NCI-H1105 (cell line): ENCODE measurements around the gene CAMK1D.
"Not testable (repeated sequence)": the region's sequence is repeated elsewhere in the genome, so short reads cannot be mapped to it uniquely, and the experiment has no call there.

ENCODE experiments used
- DNase-seq: peaks from one replicate; lab custom pipeline; 2025; lab: John Stamatoyannopoulos, UW

Gene CAMK1D

DNA sequence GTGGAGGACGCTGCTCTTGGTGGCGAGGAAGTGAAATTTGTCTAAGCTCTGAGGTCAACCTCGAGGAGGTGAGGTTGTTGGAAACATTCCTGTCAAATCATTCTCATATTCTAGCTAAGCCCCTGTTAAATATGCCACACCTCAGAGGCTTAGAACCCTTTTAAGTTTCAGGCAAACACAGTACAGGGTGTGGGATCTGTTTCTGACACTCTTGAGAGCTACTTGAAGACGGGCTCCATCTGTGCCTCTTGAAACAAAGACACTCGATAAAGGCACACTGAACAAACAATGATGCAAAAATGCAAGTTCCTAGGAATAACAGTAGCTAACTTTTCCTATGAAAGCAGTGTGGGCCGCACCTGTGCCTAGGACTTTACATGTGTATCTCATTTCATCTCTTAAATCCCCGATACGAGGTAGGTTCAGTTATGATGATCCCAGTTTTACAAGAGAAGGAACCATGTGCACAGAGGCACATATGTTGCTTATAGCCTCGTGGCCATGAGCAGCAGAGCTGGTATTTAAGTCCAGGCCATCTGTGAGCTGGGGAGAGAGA is 352.9 kb downstream of the CAMK1D start:
- DNase-seq = no peak

DNA sequence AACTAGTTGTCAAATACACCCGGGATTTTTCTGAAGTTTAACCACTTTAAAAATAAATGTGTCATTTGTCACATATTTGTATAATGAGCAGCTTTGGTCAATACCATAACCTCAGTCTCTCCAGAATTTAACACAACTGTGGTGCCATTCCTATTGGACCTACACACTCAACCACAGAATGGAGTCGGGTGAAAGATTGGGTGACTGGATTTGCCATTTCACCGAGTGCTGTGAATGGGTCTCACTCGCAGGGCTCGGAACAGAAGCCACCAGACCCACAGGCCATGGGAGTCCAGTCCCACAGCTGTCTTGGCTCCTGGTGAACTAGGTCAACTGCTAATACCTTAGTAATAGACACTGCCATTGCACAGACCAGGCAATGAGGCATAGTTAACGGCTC is 353.8 kb downstream of the CAMK1D start:
- DNase-seq = no peak

DNA sequence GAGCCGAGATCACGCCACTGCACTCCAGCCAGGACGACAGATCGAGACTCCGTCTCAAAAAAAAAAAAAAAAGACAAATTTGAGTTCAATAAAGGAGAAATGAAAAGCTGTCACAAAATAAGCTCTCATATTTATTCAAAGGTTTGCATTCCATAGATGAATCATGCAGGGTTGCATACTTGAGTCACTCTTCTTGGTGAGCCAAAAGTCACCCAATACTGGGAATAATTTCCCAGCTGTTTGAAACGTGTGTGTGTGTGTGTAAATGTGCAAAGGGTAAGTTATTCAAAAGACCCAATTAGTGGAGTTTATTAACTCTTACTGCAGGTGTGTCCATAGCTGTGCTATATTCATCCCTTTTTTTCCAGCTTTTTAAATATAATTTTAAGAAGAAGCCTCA is 354.5 kb downstream of the CAMK1D start:
- DNase-seq = no peak

DNA sequence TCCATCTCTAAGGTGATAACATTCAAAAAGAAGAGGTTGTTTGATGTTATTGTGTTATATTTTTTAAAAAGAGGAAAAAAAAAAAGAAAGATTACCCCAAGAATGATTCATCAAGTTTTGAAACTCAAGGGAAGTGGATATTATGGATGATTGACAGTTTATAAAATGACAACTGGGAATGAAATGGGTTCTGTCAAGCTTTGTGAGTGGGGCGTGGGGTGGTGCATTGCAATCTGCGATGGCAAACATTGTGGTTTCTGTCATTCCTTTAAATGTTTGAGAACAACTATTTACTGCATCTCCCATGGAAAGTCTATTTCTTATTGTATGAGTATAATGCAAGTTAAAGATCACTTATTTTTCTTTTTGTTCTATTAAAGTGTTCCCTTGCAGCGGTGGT is 355.1 kb downstream of the CAMK1D start:
- DNase-seq = no peak

DNA sequence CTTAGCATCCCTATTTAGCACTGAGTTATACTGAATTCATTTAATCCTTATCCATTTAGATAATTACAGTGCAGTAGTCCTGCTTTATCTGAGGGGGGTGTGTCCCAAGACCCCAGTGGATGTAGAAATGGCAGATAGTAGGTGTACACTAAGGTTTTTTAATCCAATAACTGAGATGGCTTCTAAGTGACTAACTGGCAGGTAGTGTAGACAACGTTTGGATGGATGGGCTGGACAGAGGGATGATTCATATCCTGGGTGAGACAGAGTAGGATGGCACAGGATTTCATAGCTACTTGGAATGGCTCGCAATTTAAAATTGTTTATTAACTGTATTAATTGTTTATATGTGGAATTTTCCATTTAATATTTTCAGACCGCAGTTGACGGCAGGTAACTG is 356.6 kb downstream of the CAMK1D start:
- no peak for DNase-seq

DNA sequence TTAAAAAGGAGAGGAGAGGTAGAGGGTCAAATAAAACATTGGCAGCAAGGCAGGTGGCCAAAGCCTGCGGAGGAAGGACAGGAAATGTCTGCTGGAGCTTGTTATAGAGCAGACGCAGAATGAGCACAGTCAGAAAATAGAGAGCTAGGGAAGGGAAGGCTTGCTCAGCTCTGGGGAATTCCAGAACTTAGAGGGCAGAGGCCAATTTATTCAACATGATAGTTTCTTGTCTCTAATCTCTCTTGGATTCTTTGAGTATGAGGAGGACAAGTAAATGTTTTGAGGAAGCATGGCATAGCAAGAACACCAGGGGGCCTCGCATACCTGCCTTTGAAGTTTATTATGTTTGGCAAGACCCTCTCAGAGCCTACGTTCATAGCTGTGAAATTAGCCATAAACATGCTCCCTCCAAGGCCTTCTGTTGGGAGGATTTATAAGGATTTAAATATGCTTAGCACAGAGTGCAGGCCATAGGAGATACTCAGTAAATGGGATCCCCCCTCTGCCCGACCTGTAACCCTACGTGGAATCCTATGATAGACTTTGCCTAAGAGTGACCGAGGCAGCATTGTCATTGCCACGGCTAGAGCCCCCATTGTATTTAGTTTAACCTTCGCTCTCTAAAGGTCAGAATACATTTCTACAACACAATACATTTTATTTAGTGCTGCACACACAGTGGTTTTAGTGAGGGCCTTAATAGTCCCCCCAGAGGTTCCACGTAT is 358.3 kb downstream of the CAMK1D start:
- no peak for DNase-seq

DNA sequence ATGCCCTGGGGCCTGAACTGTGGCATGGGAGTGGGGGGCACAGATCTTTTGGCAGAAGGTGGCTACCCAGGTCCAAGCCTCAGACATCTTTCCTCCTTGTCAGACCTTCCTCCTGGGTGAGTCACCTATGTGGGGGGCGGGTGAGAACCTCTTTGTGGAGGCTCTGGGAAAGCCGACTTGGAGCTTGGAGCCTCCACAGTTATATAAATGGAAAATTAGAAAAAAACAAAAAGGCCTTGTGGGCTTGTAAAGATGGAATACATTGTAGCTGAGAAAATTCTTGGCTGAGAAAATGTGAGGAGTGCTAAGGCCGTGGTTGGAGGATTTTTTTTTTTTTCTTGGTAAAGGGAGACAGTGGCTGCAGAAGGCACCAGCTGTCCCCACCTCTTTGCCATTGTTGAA is 359.7 kb downstream of the CAMK1D start:
- no peak for DNase-seq

DNA sequence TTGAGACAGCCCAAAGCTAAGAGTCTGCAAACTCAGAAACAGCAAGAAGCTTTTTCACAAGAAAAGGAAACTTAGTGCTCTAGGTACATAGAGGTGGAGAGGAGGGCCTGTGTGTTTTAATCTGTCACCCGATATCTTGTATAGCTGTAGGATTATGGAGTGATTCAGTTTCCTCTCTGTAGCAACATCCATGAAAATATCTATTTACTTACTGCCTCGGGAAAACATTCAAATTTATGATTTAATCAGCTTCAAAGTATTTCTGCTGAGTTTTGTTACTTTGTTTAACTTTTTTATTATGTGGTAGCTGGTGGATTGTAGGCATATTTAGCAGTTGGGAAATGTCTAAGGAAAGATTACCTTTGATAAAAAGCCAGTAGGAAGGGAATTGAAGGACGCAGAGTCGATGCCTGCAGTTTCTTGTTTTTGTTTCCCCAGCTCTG is 360.2 kb downstream of the CAMK1D start:
- DNase-seq = no peak

DNA sequence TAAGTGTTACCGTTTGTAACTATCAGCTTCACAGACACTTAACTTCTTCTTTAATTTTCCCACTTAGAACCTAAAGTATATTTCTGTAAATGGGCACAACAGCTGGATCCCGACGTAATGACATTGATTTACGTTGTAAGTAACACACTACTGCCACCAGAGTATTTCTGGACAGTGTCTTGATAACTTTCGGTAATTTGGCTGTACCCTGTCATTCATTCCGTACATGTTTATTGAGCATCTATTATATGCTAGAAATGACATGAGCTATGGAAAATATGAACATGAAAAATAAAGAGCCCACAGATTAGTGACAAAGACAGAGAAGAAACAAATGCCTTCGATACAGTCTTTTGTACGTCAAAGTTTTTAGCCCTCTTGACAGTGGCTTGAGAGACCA is 360.8 kb downstream of the CAMK1D start:
- DNase-seq = no peak

DNA sequence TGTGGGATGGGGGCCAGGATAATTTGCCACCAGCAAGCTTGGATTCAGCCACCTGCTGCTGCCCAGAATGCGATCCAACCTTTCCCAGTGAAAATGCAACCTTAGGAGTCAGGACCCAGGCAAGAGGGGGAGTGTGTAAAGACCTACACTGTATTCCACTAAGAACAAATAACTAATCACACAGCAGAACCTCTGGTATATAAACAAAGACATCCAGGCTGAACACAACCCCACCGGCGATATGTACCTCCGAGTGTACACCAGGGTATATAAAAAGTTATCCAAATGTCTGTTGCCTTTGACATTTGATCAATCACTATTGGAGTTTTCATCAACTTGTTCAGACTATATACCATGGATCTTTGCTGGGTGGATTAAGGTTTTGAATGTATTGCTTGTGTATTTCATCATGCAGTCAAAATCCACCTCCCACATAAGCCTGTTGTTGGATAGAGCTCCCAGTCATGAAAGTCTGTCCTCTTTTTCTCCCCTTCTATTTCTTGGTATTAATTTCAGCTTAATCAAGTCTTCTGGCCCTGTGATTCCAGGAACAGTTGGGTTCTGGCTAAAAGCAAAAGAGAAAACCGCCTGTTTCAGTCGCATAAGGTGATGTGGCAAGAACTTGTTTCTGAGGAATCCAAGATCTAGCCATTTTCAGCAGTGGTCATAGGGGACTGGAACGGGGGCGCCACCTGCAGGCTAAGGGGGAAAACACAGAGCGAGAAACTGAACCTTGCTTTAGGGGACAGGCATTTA is 361.4 kb downstream of the CAMK1D start:
- DNase-seq = peak; percentile 48

DNA sequence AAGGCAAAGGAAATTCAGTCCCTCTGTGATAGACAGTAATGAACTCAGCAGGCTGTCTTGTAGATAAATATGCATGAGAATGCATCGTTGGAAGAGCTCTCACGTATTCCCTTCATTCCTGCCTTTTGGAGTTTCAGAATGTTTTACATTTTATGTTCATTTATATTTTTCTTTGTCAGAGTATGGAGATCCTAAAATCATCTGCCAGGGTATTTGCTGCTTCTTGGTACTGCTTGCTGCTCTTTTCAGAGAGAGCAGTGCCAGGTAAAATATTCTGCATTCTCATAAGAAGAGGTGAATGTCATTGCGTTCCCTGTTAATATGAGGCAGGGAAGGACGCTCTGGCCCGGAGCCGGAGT is 362.0 kb downstream of the CAMK1D start:
- DNase-seq = no peak

DNA sequence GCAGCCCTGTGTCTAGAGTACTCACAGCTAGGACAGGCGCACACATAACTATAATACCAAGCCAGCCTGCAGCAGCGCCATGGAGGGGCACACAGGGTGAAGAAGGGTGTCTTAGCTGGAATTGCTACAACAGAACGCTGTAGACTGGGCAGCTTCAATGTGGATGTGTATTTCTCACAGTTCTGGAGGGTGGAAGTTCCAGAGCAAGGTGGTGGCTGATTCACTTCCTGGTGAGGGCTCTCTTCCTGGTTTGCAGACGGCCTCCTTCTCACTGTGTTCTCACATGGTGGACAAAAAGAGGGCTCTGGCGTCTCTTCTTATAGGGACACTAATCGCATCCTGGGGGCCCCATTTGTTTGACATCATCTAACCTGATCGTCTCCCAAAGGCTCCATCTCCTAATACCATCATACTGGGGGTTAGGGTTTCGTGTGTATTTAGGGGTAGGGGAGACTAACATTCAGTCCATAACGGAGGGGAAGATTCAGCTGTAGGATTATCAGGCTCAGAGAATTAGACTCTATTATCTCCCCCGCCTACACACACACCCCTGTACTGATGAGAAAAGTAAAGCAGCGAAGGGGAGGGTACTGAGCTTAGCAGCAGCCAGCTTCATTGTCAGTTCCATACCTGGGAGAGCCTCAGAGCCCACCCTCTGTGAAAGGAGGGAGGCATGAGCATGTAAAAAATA is 363.1 kb downstream of the CAMK1D start:
- DNase-seq = no peak

DNA sequence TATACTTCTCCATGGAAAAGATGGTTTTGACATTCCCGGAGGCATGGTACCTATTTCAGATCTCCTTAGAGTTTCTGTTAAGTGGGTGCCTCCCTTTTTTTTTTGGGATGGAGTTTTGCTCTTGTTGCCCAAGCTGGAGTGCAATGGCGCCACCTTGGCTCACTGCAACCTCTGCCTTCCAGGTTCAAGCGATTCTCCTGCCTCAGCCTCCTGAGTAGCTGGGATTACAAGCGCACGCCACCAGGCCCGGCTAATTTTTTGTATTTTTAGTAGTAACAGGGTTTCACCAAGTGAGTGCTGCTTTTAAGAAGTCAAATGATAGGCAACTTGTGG is 363.6 kb downstream of the CAMK1D start:
- not testable (repeated sequence) for DNase-seq

DNA sequence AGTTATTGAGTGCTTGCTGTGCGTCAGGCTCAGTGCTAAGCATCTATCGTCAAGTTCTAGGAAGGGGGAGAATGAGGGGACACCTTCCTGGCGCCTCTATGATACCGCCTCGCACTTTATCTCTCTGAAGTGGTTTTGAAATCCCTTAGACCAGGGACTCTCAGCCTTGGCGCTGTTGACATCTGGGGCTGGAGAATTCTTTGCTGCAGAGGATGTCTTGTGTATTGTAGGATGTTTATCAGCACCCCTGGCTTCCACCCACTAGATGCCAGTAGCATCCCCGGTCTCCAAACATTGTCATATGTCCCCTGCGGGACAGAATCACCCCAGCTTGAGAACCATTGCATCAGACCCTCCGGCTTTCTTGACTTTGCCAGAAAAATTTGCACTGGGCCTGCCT is 366.7 kb downstream of the CAMK1D start:
- DNase-seq = no peak

DNA sequence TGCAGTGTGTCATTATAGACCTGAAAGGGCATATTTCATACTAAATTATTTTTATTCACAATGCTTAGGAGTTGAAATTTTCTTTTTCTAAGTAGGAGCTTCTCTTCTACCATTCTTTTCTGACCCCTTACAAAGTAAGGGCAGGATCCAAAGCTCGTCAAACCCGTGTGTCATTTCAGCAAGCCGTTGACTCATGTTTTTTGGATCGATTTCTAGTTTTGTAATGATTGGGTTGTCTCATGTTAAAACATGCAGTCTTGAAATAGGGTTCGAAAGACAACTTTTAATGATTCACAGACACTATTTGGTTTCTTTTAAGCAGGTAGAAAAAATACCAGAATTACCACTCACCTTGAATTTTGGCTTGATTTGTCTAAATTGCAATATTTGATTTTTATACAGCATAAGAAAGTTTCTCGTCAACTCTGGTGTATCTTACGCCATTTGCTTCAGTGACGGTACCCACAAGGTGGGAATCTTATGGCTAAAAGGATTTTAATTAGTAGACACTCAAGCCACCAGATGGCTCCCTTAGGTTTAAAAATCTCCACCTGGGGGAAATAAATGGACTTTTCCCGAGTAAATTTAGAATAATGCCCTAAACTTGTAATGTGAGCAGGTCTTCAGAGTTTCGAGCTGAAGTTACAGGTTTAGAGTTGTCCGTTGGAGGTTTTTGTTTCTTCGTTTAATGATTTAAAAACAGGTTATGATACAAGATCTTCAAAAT is 368.8 kb downstream of the CAMK1D start:
- DNase-seq = no peak

DNA sequence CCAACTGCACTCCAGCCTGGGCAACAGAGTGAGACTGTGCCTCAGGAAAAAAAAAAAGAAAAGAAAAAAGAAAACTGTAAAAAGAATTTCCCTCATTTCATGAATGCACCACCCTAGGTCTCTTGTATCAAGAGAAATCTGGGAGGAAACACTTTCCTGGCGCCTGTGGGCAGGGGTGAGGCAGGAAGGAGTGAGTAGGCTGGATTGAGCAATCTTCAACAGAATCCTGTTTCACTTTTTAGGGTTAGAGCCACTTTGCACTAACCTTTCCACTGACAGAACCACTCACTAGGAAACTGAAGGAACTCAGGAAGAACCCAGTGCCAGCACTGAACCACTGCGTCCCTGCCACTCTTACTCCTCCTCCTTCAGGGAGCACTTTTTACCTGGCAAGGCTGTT is 370.0 kb downstream of the CAMK1D start:
- no peak for DNase-seq

DNA sequence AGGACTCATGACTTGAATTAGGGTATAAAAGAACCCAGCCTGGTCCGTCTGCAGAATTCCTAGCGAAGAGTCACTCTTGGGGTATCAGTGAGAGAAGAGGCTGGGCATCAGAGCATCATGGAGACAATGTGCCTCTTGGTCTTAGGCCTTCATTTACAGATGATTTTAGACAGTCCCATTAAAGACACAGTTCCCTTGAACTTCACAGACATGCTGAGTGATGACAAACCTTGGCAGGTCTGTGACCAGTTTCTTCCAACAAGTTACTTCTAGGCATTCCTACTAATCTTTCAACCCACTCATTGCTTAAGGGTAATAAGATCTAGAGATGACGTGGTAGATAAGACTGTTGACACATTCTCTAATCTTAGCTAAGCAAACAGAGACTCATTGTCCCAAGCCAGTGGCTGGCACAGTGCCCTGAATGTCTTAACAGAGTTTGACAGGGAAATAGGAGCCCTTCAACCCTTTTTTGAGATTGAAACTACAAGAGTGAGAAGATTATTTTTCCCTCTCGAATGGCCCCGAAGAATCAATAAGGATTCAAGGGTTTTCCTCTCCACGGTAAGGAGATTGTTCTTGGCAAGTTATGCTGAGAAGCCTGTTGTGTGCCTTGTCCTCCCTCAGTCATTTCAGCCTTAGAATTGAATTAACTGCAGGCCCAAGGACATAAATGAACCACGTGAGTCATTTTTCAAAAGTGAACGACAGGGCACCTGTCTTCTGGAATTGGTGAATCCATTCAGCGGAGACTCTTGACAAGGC is 371.1 kb downstream of the CAMK1D start:
- peak; percentile 18 for DNase-seq

DNA sequence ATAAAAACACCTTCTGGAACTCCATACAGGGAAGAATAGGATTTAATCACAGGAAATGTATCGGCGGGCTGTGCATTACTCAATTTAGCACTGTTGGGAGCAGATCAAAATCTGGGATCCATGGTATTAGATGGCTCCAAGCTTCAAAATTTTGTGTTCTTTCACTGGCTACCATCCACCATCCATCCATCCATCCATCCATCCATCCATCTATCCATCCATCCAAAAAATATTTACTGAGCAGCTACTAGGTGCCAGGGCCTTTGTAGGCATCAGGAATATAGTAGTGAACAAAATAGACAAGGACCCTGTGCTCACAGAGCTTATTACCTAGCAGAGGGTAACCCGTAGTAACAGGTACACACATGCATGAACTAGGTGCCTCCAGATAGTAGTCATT is 372.0 kb downstream of the CAMK1D start:
- no peak for DNase-seq

DNA sequence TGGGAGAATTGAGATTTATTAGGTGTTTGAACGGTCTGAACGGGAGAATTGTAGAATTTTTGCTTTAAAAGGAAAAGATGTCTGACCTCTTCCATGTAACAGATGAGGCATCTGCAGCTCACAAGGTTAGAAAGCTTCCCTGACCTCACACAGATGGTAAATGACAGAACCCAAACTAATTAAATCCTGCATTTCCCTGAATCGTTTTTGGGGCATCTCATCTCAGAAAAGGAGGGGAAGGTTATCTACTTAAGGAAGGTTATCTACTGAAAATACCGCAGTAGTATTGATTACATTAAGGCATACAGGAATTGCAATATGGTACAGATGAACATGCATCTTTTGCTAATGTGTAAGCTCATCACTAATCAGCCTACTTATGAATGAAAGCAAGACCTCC is 373.9 kb downstream of the CAMK1D start:
- no peak for DNase-seq

DNA sequence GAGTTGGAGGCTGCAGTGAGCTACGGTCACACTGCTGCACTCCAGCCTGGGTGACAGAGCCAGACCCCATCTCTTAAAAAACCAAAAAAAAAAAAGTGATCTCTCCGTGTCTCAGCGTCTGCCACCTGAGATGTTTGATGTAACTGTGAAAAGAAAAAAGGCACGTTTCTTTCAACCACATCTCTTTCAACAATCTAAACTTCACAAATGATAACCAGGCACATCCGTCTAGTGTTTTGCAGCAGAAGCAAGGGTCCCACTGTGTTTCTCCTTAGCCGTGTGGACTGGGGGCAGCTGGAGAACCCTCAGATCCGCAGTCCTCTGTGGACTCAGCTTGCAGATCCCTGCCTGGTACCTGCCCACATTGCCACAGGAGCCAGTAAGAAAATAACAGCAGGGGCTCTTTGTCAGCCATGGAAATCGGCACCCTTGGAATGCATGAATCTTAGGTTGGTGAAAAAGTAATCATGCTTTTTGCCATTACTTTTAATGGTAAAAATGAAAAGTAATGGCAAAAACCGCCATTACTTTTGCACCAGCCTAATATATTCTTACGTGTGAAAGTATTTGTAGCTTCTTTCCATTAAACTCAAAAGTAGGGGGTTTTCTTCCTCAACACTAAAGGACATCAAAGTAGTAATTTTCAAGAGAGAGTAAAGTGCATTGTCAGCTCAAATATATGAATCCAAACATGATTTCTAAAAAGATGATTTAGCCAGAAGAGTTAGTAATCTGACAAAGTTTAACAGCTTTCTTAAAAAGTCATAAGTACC is 375.6 kb downstream of the CAMK1D start:
- DNase-seq = no peak

DNA sequence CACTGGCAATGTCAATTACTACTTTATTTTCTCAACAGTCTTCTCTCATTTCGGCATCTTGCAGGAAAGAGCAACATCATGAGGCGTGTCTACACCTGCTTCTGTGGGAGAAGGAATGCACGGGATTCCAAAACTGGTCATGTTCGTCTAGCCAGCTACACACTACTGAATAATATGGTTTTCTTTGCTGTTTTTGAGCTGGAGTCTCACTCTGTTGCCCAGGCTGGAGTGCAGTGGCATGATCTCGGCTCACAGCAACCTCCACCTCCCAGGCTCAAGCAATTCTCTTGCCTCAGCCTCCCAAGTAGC is 376.2 kb downstream of the CAMK1D start:
- not testable (repeated sequence) for DNase-seq
